WTC11 (cell line): ENCODE results near the gene INPP5K. TPM values are rescaled to one million over a fixed set of nuclear protein-coding genes. Genes with fewer than 3 reads are reported as not detected.
A peak's percentile ranks its signal among the peaks of the same experiment; 100 is the strongest.

ENCODE experiments used
- ATAC-seq: fragments of 200-7000 bp; cut with Tn5 transposase; 2 replicates; pipeline ENCODE4 v1.10.0; 2021; ENCODE audit warnings: mild to moderate bottlenecking, moderate library complexity
- CTCF ChIA-PET: fragments of 300-600 bp; sonication (Branson Sonifier 250); formaldehyde crosslinking; loops from one replicate; lab custom pipeline; 2021; ENCODE audit warnings: antibody characterized with exemption; lab: Charles Lee
- POLR2A ChIA-PET: fragments of 350-600 bp; sonication (Branson Sonifier 250); formaldehyde crosslinking; loops from one replicate; lab custom pipeline; 2021; ENCODE audit warnings: antibody characterized with exemption; lab: Charles Lee
- DNase-seq: peaks from one replicate; pipeline ENCODE4 v3.0.0; 2021; ENCODE audit warnings: low spot score
- H3K27ac Mint-ChIP-seq: 2 replicates; pipeline ENCODE4 v1.8.0; 2021; ENCODE audit warnings: mixed read lengths
- H3K27me3 Mint-ChIP-seq: 2 replicates; pipeline ENCODE4 v1.8.0; 2021; ENCODE audit warnings: low read depth, mild to moderate bottlenecking, moderate library complexity, mixed read lengths
- H3K36me3 Mint-ChIP-seq: 2 replicates; pipeline ENCODE4 v1.8.0; 2021; ENCODE audit warnings: mixed read lengths
- H3K4me1 Mint-ChIP-seq: 2 replicates; pipeline ENCODE4 v1.8.0; 2022; ENCODE audit warnings: mixed read lengths
- H3K4me3 Mint-ChIP-seq: 2 replicates; pipeline ENCODE4 v1.8.0; 2021; ENCODE audit warnings: mild to moderate bottlenecking, moderate library complexity, mixed read lengths
- H3K9me3 Mint-ChIP-seq: 2 replicates; pipeline ENCODE4 v1.8.0; 2021; ENCODE audit warnings: mixed read lengths
- ARID4B ChIP-seq: sonication (generic); formaldehyde crosslinking; IDR thresholded peaks from 2 replicates; pipeline ENCODE4 v1.8.0; 2023; ENCODE audit warnings: missing genetic modification reagents, mild to moderate bottlenecking, borderline replicate concordance
- ATF3 ChIP-seq: sonication (generic); formaldehyde crosslinking; conservative IDR thresholded peaks from 2 replicates; pipeline ENCODE4 v1.8.1; 2022; ENCODE audit warnings: mild to moderate bottlenecking, missing genetic modification reagents
- E2F5 ChIP-seq: sonication (generic); formaldehyde crosslinking; IDR thresholded peaks from 2 replicates; pipeline ENCODE4 v1.8.1; 2022; ENCODE audit warnings: mild to moderate bottlenecking, moderate library complexity, missing genetic modification reagents
- HMGXB4 ChIP-seq: sonication (generic); formaldehyde crosslinking; IDR thresholded peaks from 2 replicates; pipeline ENCODE4 v1.8.1; 2023; ENCODE audit warnings: mild to moderate bottlenecking, moderate library complexity, missing genetic modification reagents
- NFATC4 ChIP-seq: fragments of 250-450 bp; sonication (Bioruptor Pico); IDR thresholded peaks from 2 replicates; pipeline ENCODE4 v1.9.0; 2021; ENCODE audit warnings: mild to moderate bottlenecking
- NFE2L1 ChIP-seq: sonication (generic); formaldehyde crosslinking; IDR thresholded peaks from 2 replicates; pipeline ENCODE4 v1.8.1; 2023; ENCODE audit warnings: missing genetic modification reagents
- NFYB ChIP-seq: sonication (generic); formaldehyde crosslinking; conservative IDR thresholded peaks from 2 replicates; pipeline ENCODE4 v1.8.0; 2022; ENCODE audit warnings: low read depth, missing genetic modification reagents
- NR3C1 ChIP-seq: sonication (generic); formaldehyde crosslinking; conservative IDR thresholded peaks from 2 replicates; pipeline ENCODE4 v1.8.1; 2023; ENCODE audit warnings: low read depth, mild to moderate bottlenecking, missing genetic modification reagents
- RELA ChIP-seq: sonication (generic); formaldehyde crosslinking; IDR thresholded peaks from 2 replicates; pipeline ENCODE4 v1.8.1; 2022; ENCODE audit warnings: missing genetic modification reagents, mild to moderate bottlenecking, borderline replicate concordance
- SP1 ChIP-seq: sonication (generic); formaldehyde crosslinking; conservative IDR thresholded peaks from 2 replicates; pipeline ENCODE4 v1.8.1; 2022; ENCODE audit warnings: missing genetic modification reagents
- TEAD1 ChIP-seq: sonication (generic); formaldehyde crosslinking; IDR thresholded peaks from 2 replicates; pipeline ENCODE4 v1.8.0; 2022; ENCODE audit warnings: mild to moderate bottlenecking, missing genetic modification reagents
- TEAD4 ChIP-seq: sonication (generic); formaldehyde crosslinking; IDR thresholded peaks from 2 replicates; pipeline ENCODE4 v1.8.0; 2022; ENCODE audit warnings: mild to moderate bottlenecking, missing genetic modification reagents
- ZBTB21 ChIP-seq: sonication (generic); formaldehyde crosslinking; IDR thresholded peaks from 2 replicates; pipeline ENCODE4 v1.8.1; 2023; ENCODE audit warnings: mild to moderate bottlenecking, missing genetic modification reagents, borderline replicate concordance
- ZNF263 ChIP-seq: sonication (generic); formaldehyde crosslinking; IDR thresholded peaks from 2 replicates; pipeline ENCODE4 v1.8.1; 2022; ENCODE audit warnings: low read depth, mild to moderate bottlenecking, moderate library complexity, missing genetic modification reagents
- ZNF396 ChIP-seq: fragments of 250-450 bp; sonication (Bioruptor Pico); IDR thresholded peaks from 2 replicates; pipeline ENCODE4 v1.8.0; 2021; ENCODE audit warnings: mild to moderate bottlenecking, moderate library complexity, borderline replicate concordance
- ZNF423 ChIP-seq: fragments of 250-450 bp; sonication (Bioruptor Pico); IDR thresholded peaks from 2 replicates; pipeline ENCODE4 v2.1.2; 2022; ENCODE audit warnings: mild to moderate bottlenecking, moderate library complexity
- ZNF425 ChIP-seq: fragments of 250-450 bp; sonication (Bioruptor Pico); conservative IDR thresholded peaks from 2 replicates; pipeline ENCODE4 v1.9.0; 2021; ENCODE audit warnings: mild to moderate bottlenecking
- total RNA-seq: library from RNA; stranded (reverse); gene quantifications from 3 replicates; pipeline ENCODE4 v1.2.3, GENCODE V29; 2021

Gene INPP5K
- total RNA-seq, 1 experiment from 2014 or later, result 26.8 TPM

- no peak for ATAC-seq
- Mint-ChIP-seq H3K27me3 (no peaks in the 10 kb centered on the region), H3K36me3 (peaks cover 14% of the 10 kb centered on the region), H3K27ac (peak overlapping the region; percentile 73; the same call in 1 of the 2 replicates), H3K4me3 (no peak overlapping the region), H3K4me1 (peaks cover 6% of the 10 kb centered on the region), H3K9me3 (peaks cover 3% of the 10 kb centered on the region; the same call in 1 of the 2 replicates)
- CTCF ChIA-PET, result interaction anchor here (0.5 to 1.1 kb wide), 4 partner anchors 22 to 71 kb away, joined by 3 to 4 read pairs (median 3); no protein-coding TSS in a partner anchor
- TF ChIP-seq ZNF423 (CRISPR knock-in tag), result no peak
- no peak for TF ChIP-seq NR3C1 (CRISPR knock-in tag)
- no peak for TF ChIP-seq ZNF263 (CRISPR knock-in tag)
- TF ChIP-seq ZNF396 (CRISPR knock-in tag), result no peak
- TF ChIP-seq ARID4B, result no peak
- TF ChIP-seq ZBTB21 (CRISPR knock-in tag), result no peak
- TF ChIP-seq HMGXB4, result no peak
- no peak for TF ChIP-seq RELA (CRISPR knock-in tag)
- no peak for TF ChIP-seq NFE2L1 (CRISPR knock-in tag)
- no peak for TF ChIP-seq TEAD4 (CRISPR knock-in tag)
- no peak for TF ChIP-seq NFATC4
- TF ChIP-seq ATF3, result no peak
- TF ChIP-seq SP1, result no peak
- no peak for TF ChIP-seq TEAD1 (CRISPR knock-in tag)
- TF ChIP-seq E2F5 (CRISPR knock-in tag), result no peak
- TF ChIP-seq ZNF425, result no peak
- TF ChIP-seq NFYB, result no peak
- DNase-seq, result no peak
- POLR2A ChIA-PET, result interaction anchor here (0.6 to 1.3 kb wide), 5 partner anchors 22 to 119 kb away, joined by 3 to 4 read pairs (median 3); no protein-coding TSS in a partner anchor
These were observed 54.0 kb downstream of the INPP5K start for GRCh38 chr17:1462164-1463112.
